ENCODE measurements around the gene CHD5. TPM values are rescaled to one million over a fixed set of nuclear protein-coding genes. Genes with fewer than 3 reads are reported as not detected.

Gene CHD5
- total RNA-seq, 1 experiment from 2014 or later, result 1.6 TPM

DNA sequence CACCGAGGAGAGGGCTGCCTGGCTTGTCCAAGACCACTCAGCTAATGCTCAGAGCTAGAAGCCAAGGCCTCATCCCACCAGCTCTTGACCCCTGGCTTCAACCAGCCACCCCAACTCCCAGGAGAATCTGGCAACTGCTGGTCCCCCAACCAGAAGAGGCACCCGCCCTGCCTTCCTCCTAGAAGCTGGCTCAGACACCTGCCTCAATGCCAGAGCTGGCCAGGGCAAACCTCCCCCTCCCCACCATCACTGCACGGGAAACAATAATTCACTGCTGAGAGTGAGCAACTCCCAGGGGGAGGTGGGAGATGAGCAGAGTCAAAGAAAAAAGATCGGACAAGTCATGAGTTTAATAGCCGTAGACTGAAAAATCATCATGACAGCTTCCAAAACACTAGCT lies 3.3 kb downstream of the CHD5 start:
- no peak overlapping the region for H3K27ac ChIP-seq (ENCODE audit: insufficient read length, low read depth, low read length)
- DNase-seq, result no peak
- H4K5ac ChIP-seq (ENCODE audit: insufficient read length, low read depth, low read length), result no peak overlapping the region
- TF ChIP-seq, protein P1, sequence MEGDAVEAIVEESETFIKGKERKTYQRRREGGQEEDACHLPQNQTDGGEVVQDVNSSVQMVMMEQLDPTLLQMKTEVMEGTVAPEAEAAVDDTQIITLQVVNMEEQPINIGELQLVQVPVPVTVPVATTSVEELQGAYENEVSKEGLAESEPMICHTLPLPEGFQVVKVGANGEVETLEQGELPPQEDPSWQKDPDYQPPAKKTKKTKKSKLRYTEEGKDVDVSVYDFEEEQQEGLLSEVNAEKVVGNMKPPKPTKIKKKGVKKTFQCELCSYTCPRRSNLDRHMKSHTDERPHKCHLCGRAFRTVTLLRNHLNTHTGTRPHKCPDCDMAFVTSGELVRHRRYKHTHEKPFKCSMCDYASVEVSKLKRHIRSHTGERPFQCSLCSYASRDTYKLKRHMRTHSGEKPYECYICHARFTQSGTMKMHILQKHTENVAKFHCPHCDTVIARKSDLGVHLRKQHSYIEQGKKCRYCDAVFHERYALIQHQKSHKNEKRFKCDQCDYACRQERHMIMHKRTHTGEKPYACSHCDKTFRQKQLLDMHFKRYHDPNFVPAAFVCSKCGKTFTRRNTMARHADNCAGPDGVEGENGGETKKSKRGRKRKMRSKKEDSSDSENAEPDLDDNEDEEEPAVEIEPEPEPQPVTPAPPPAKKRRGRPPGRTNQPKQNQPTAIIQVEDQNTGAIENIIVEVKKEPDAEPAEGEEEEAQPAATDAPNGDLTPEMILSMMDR (conservative IDR thresholded peaks at IDR 0.05), result no peak
- no CpG with 5 or more reads among the region's 5 CpGs for WGBS (ENCODE audit: extremely low coverage, insufficient read length, low lambda C conversion rate)
- peaks cover 14% of the 10 kb centered on the region; the same call in 1 of the 2 replicates for H3K27me3 ChIP-seq (ENCODE audit: insufficient read depth, low read length)
- H2BK20ac ChIP-seq (ENCODE audit: low read depth, low read length, poor library complexity, severe bottlenecking), result no peak overlapping the region
- H3K23me2 ChIP-seq (ENCODE audit: insufficient read length, low read depth, low read length, poor library complexity, severe bottlenecking), result no peaks in the 10 kb centered on the region
- H2BK5ac ChIP-seq (ENCODE audit: insufficient read length, low read length), result no peak overlapping the region
- no peak overlapping the region for H3K56ac ChIP-seq (ENCODE audit: insufficient read length, low read depth, low read length)
- H3K9me3 ChIP-seq (ENCODE audit: control insufficient read depth, low read depth, low read length), result no peaks in the 10 kb centered on the region
- no peak overlapping the region for H3K14ac ChIP-seq (ENCODE audit: insufficient read depth, low read length)
- Mint-ChIP-seq H3K4me1 (peaks cover 14% of the 10 kb centered on the region in 2 experiments), H3K27me3 (ENCODE audit: low read depth) (peaks cover 15% of the 10 kb centered on the region), H3K9me3 (no peaks in the 10 kb centered on the region), H3K36me3 (ENCODE audit: insufficient read depth in 1 of 3, low read depth in 3 of 3) (no peaks in the 10 kb centered on the region), H3K27ac (no peak overlapping the region), H3K4me3 (no peak overlapping the region)
- H2AFZ ChIP-seq (ENCODE audit: low read length), result no peak overlapping the region
- H3K79me1 ChIP-seq (ENCODE audit: insufficient read depth, low read depth, low read length, poor library complexity, severe bottlenecking), result no peaks in the 10 kb centered on the region
- no peak overlapping the region for H3K9ac ChIP-seq (ENCODE audit: extremely low read depth, insufficient read length, low read length)
- H2BK15ac ChIP-seq (ENCODE audit: low read depth, low read length), result no peak overlapping the region
- H3K4ac ChIP-seq (ENCODE audit: low read depth, low read length), result no peak overlapping the region
- no peaks in the 10 kb centered on the region for H3K79me2 ChIP-seq (ENCODE audit: insufficient read depth, low read length)
- no peak overlapping the region for H3K23ac ChIP-seq (ENCODE audit: insufficient read length, low read depth, low read length)
- no peak overlapping the region for H3K18ac ChIP-seq (ENCODE audit: insufficient read length, low read depth, low read length)
- H4K8ac ChIP-seq (replicated peaks; ENCODE audit: insufficient read length, low read depth, low read length), result no peak overlapping the region
- H2AK5ac ChIP-seq (ENCODE audit: insufficient read length, low read length), result no peak overlapping the region
- H4K20me1 ChIP-seq (ENCODE audit: control insufficient read depth, insufficient read depth, insufficient read length), result no peaks in the 10 kb centered on the region
- H2BK12ac ChIP-seq (ENCODE audit: insufficient read length, low read depth, low read length), result no peak overlapping the region
- H3K4me1 ChIP-seq (ENCODE audit: insufficient read depth, low read length), result no peaks in the 10 kb centered on the region
- H2BK120ac ChIP-seq (ENCODE audit: low read depth, low read length, poor library complexity, severe bottlenecking), result no peak overlapping the region
- H3K4me2 ChIP-seq (ENCODE audit: insufficient read depth, insufficient read length, low read length), result no peak overlapping the region
- no peak overlapping the region for H3T11ph ChIP-seq (ENCODE audit: low read length)
- no peak overlapping the region for H4K91ac ChIP-seq (ENCODE audit: insufficient read length, low read depth, low read length)
